ENCODE measurements around the gene EPB42. TPM values are rescaled to one million over a fixed set of nuclear protein-coding genes. Genes with fewer than 3 reads are reported as not detected.

Gene EPB42
- total RNA-seq, 1 donor from 2014 or later, result not detected

GRCh38 chr15:43212299-43212698 lies 8.5 kb downstream of the EPB42 start:
- Mint-ChIP-seq H3K4me3 (ENCODE audit: unreplicated experiment) (no peak overlapping the region), H3K27me3 (ENCODE audit: low read depth) (peaks cover 33% of the 10 kb centered on the region), H3K27ac (ENCODE audit: unreplicated experiment) (no peak overlapping the region), H3K36me3 (ENCODE audit: low read depth) (no peaks in the 10 kb centered on the region), H3K4me1 (ENCODE audit: low read depth) (no peaks in the 10 kb centered on the region), H3K9me3 (ENCODE audit: low read depth) (no peaks in the 10 kb centered on the region)
- TF ChIP-seq CTCF (IDR thresholded peaks at IDR 0.05), result no peak
- no peak for DNase-seq (ENCODE audit: low spot score)

GRCh38 chr15:43211224-43211735 lies 9.5 kb downstream of the EPB42 start:
- no peaks in the 10 kb centered on the region for H3K36me3 Mint-ChIP-seq (ENCODE audit: low read depth)
- no peak overlapping the region for H3K4me3 Mint-ChIP-seq (ENCODE audit: unreplicated experiment)
- no peaks in the 10 kb centered on the region for H3K4me1 Mint-ChIP-seq (ENCODE audit: low read depth)
- H3K27me3 Mint-ChIP-seq (ENCODE audit: low read depth), result peaks cover 40% of the 10 kb centered on the region
- no peak overlapping the region for H3K27ac Mint-ChIP-seq (ENCODE audit: unreplicated experiment)
- no peak for TF ChIP-seq CTCF (IDR thresholded peaks at IDR 0.05)
- no peak for DNase-seq (ENCODE audit: low spot score)
- no peaks in the 10 kb centered on the region for H3K9me3 Mint-ChIP-seq (ENCODE audit: low read depth)

- no peak for DNase-seq (ENCODE audit: low spot score)
- TF ChIP-seq CTCF (IDR thresholded peaks at IDR 0.05), result no peak
Measured at GRCh38 chr15:43210807-43211206, 10.0 kb downstream of the EPB42 start.

DNA sequence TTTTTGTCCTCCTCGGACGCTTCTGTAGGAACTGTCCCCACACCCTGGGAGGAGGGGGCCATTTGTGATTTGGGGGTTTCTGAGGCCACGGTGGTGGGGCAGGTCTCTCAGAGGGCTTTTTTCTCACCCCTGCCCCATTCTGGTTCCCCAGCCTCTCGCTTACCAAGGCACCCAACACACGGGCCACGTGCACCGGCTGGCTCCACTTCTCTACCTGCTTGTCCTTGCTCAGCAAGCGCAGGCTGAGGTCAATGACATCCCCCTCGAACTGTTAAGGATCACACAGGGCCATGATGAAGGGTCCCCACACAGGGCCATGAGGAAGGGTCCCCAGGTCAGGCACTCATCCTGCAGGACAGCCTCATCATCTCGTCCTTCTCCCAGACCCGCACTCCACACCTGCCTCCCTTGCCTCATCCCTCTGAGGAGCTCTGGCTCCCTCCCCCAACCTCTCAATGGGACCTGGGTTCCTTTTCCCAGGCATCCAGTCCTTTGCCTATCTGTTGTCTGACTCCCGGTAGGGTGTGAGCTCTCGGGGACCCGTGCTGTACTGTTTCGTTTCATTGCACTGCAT lies 10.6 kb downstream of the EPB42 start:
- Mint-ChIP-seq H3K27me3 (ENCODE audit: low read depth) (peaks cover 44% of the 10 kb centered on the region), H3K27ac (ENCODE audit: unreplicated experiment) (no peak overlapping the region), H3K9me3 (ENCODE audit: low read depth) (no peaks in the 10 kb centered on the region), H3K4me1 (ENCODE audit: low read depth) (no peaks in the 10 kb centered on the region), H3K36me3 (ENCODE audit: low read depth) (no peaks in the 10 kb centered on the region), H3K4me3 (ENCODE audit: unreplicated experiment) (no peak overlapping the region)
- TF ChIP-seq CTCF (IDR thresholded peaks at IDR 0.05), result no peak
- no peak for DNase-seq (ENCODE audit: low spot score)

More at GRCh38 chr15:43210807-43211206, 10.0 kb downstream of the EPB42 start:
- no peaks in the 10 kb centered on the region for H3K4me1 Mint-ChIP-seq (ENCODE audit: low read depth)
- H3K27ac Mint-ChIP-seq (ENCODE audit: unreplicated experiment), result no peak overlapping the region
- no peak overlapping the region for H3K4me3 Mint-ChIP-seq (ENCODE audit: unreplicated experiment)
- peaks cover 44% of the 10 kb centered on the region for H3K27me3 Mint-ChIP-seq (ENCODE audit: low read depth)
- no peaks in the 10 kb centered on the region for H3K9me3 Mint-ChIP-seq (ENCODE audit: low read depth)
- H3K36me3 Mint-ChIP-seq (ENCODE audit: low read depth), result no peaks in the 10 kb centered on the region

GRCh38 chr15:43209059-43209824 lies 11.6 kb downstream of the EPB42 start:
- peaks cover 45% of the 10 kb centered on the region for H3K27me3 Mint-ChIP-seq (ENCODE audit: low read depth)

More at GRCh38 chr15:43209059-43209824, 11.6 kb downstream of the EPB42 start:
- Mint-ChIP-seq H3K4me1 (ENCODE audit: low read depth) (peaks cover 2% of the 10 kb centered on the region), H3K9me3 (ENCODE audit: low read depth) (no peaks in the 10 kb centered on the region), H3K36me3 (ENCODE audit: low read depth) (peaks cover under 1% of the 10 kb centered on the region), H3K4me3 (ENCODE audit: unreplicated experiment) (no peak overlapping the region), H3K27ac (ENCODE audit: unreplicated experiment) (no peak overlapping the region)
- no peak for DNase-seq (ENCODE audit: low spot score)
- peak; percentile 36 for TF ChIP-seq CTCF (IDR thresholded peaks at IDR 0.05)
